GM12865 (cell line): ENCODE results near the gene CFAP100.

Experiments
- DNase-seq: peaks from one replicate; pipeline ENCODE4 v3.0.0; 2010; ENCODE audit warnings: low read depth
- H3K4me3 ChIP-seq: 2 replicates; pipeline ENCODE4 v1.5.1; 2011; ENCODE audit warnings: mild to moderate bottlenecking, low read depth, low read length, control low read depth
- CTCF ChIP-seq: IDR thresholded peaks from 2 replicates; pipeline ENCODE4 v1.5.1; 2011; ENCODE audit warnings: low read length, control low read depth, low read depth, inconsistent platforms; ENCODE audit not compliant: insufficient read depth; ENCODE audit errors: missing control alignments

The CFAP100 gene

GRCh38 chr3:126484662-126485061 lies 90.0 kb downstream of the CFAP100 start:
- no peak for DNase-seq
- no peak overlapping the region for H3K4me3 ChIP-seq
- TF ChIP-seq CTCF, result no peak

DNA sequence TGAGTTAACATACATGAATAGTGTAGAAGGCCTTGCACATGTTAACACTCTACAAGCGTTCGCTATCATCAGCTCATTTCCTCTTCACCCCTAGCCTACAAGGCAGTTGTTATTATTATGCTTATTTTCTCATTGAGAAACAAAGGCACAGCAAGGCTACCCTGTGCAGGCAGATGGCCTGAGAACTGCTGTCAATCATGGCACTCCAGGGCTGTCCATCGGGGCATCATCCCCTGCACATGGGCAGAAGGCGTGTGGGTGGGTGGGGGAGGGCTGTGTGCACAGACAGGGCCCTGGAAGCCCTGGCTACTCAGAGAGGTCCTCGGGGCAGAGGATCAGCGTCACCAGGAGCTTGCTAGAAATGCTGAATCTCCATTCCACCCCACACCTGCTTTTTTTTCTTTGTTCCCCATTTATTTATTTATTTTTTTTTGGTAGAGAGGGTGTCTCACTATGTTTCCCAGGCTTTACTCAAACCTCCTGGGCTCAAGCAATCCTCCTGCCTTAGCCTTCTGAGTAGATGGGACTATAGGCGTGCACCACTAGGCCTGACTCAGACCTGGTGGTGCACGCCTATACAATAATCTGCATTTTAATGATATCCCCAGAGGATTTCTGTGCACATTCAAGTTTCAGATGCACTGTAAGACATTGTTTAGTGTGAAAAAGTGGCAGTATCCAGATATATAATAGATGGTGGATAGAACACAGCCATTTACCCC lies 90.6 kb downstream of the CFAP100 start:
- DNase-seq, result no peak
- H3K4me3 ChIP-seq, result no peak overlapping the region
- TF ChIP-seq CTCF, result no peak

DNA sequence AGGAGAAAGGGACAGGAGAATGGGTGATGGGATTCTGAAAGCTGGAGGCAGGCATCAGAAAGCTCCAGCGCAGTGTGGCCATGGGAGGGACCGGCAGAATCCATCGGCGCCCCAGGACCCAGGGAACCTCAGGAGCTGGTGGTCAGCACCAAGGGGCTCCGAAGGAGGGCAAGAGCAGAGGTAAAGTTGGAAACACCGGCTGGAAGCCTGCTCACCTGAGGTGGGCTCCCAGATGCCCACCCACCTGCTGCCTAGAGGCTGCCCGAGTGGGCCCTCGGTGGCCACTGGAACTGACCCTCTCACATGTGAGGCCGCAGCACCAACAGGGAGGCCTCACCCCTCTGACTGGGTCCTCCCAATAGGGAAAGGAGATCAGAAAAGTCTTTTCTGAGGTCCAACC lies 91.2 kb downstream of the CFAP100 start:
- H3K4me3 ChIP-seq, result no peak overlapping the region
- no peak for TF ChIP-seq CTCF
- DNase-seq, result no peak
